Endothelial cell of umbilical vein (primary cell): ENCODE results near the gene PPIE.
"Not testable (repeated sequence)": the region's sequence is repeated elsewhere in the genome, so short reads cannot be mapped to it uniquely, and the experiment has no call there.

ENCODE experiments used
- CTCF ChIP-seq, 2 donors: IDR thresholded peaks; 1 replicate in 1 of 2; 2 replicates in 1 of 2; pipeline ENCODE4 v1.5.1; 2011; ENCODE audit warnings: low read length in 2 of 2, mild to moderate bottlenecking in 2 of 2, moderate library complexity in 2 of 2, control low read depth in 1 of 2, inconsistent platforms in 1 of 2, low read depth in 1 of 2; ENCODE audit not compliant: insufficient read depth in 1 of 2; ENCODE audit errors: extremely low read depth in 1 of 2
- EZH2 ChIP-seq: IDR thresholded peaks from 2 replicates; pipeline ENCODE4 v1.6.1; 2012; ENCODE audit warnings: borderline replicate concordance, low read depth, mild to moderate bottlenecking, moderate library complexity, low read length, inconsistent platforms; ENCODE audit not compliant: severe bottlenecking
- FOS ChIP-seq: IDR thresholded peaks from 2 replicates; pipeline ENCODE4 v1.6.1; 2011; ENCODE audit warnings: mild to moderate bottlenecking, low read length, moderate library complexity, borderline replicate concordance; ENCODE audit not compliant: insufficient read depth
- MAX ChIP-seq: IDR thresholded peaks from 2 replicates; pipeline ENCODE4 v1.6.1; 2011; ENCODE audit not compliant: insufficient read depth, insufficient read length
- MYC ChIP-seq: IDR thresholded peaks from one replicate; pipeline ENCODE4 v1.6.1; 2011; ENCODE audit warnings: mild to moderate bottlenecking, low read depth, low read length
- POLR2AphosphoS5 ChIP-seq: IDR thresholded peaks from 2 replicates; pipeline ENCODE4 v1.6.1; 2012; ENCODE audit warnings: low read depth, mild to moderate bottlenecking, control low read depth, low read length, moderate library complexity; ENCODE audit not compliant: insufficient read depth

- not testable (repeated sequence) for TF ChIP-seq CTCF (IDR thresholded peaks at IDR 0.05; ENCODE audit: extremely low read depth in 1 of 2, insufficient read depth in 1 of 2, low read depth in 1 of 2, low read length in 2 of 2); FOS; MYC; POLR2AphosphoS5; EZH2; MAX
These were observed 44.0 kb downstream of the PPIE start for GRCh38 chr1:39782685-39783084.
